Stomach (tissue), 4 donors: ENCODE results near the gene BCL2L15.

Experiments used
- CTCF ChIP-seq, 7 experiments: fragments of 450-650 bp in 4 of 7; fragments of 200-600 bp in 3 of 7; sonication (generic) in 3 of 7; IDR thresholded peaks; one replicate each; pipeline ENCODE4 v1.5.1; 2016 to 2019; ENCODE audit warnings: antibody characterized with exemption in 7 of 7, control low read depth in 2 of 7, mild to moderate bottlenecking in 1 of 7
- POLR2A ChIP-seq, 4 donors: fragments of 450-650 bp; IDR thresholded peaks; one replicate each; pipeline ENCODE4 v1.6.1; 2016; ENCODE audit warnings: antibody characterized with exemption in 4 of 4, control low read depth in 2 of 4, mild to moderate bottlenecking in 1 of 4, moderate library complexity in 1 of 4

- TF ChIP-seq CTCF (IDR thresholded peaks at IDR 0.05) (no peak), POLR2A (IDR thresholded peaks at IDR 0.05) (no peak)
These were observed 44.1 kb upstream of the BCL2L15 start for GRCh38 chr1:113931451-113931851.
